Activated T-helper 17 cell treated with anti-CD3 and anti-CD28 coated beads, Interleukin-2, amount 50 U/mL, for 72 hours (primary cell): Measurements from ENCODE around the gene BCL3. TPM values are rescaled to one million over a fixed set of nuclear protein-coding genes. Genes with fewer than 3 reads are reported as not detected.
A peak's percentile ranks its signal among the peaks of the same experiment; 100 is the strongest.
"Not testable (repeated sequence)": the region's sequence is repeated elsewhere in the genome, so short reads cannot be mapped to it uniquely, and the experiment has no call there.

ENCODE experiments used
- ATAC-seq: fragments of 150-1000 bp; cut with Tn5 transposase; replicated peaks from 2 replicates; pipeline ENCODE4 v1.10.0; 2021; ENCODE audit warnings: mild to moderate bottlenecking, moderate library complexity
- H3K27ac Mint-ChIP-seq: one replicate; pipeline ENCODE4 v1.8.0; 2022; ENCODE audit warnings: mixed read lengths
- H3K27me3 Mint-ChIP-seq: one replicate; pipeline ENCODE4 v1.8.0; 2022; ENCODE audit warnings: mixed read lengths
- H3K36me3 Mint-ChIP-seq: one replicate; pipeline ENCODE4 v1.8.0; 2022; ENCODE audit warnings: low read depth, mild to moderate bottlenecking, mixed read lengths
- H3K4me1 Mint-ChIP-seq: one replicate; pipeline ENCODE4 v1.8.0; 2022; ENCODE audit warnings: mixed read lengths
- H3K4me3 Mint-ChIP-seq: one replicate; pipeline ENCODE4 v1.8.0; 2022; ENCODE audit warnings: mild to moderate bottlenecking, mixed read lengths
- H3K9me3 Mint-ChIP-seq: one replicate; pipeline ENCODE4 v1.8.0; 2022; ENCODE audit warnings: mixed read lengths
- total RNA-seq, 2 donors: library from RNA; stranded (reverse); gene quantifications; one replicate each; pipeline ENCODE4 v1.2.3, GENCODE V29; 2022

Gene BCL3
- total RNA-seq: 10 to 100 TPM; 79.0 to 86.3 TPM

- H3K36me3 Mint-ChIP-seq: peaks cover 55% of the 10 kb centered on the region
- ATAC-seq: peak; percentile 45
- H3K4me1 Mint-ChIP-seq: peaks cover 27% of the 10 kb centered on the region
- peak within 1 kb of the TSS; percentile 91 for H3K27ac Mint-ChIP-seq
- no peaks in the 10 kb centered on the region for H3K9me3 Mint-ChIP-seq
- H3K4me3 Mint-ChIP-seq: peak within 1 kb of the TSS; percentile 99
- no peaks in the 10 kb centered on the region for H3K27me3 Mint-ChIP-seq
Observed at GRCh38 chr19:44748426-44749254, at the start of gene BCL3. Gene BCL3 (plus strand): TSS chr19:44748708. CDS start chr19:44748791, 83 bp downstream.

- ATAC-seq: no peak
- no peaks in the 10 kb centered on the region for H3K9me3 Mint-ChIP-seq
- H3K27me3 Mint-ChIP-seq: peaks cover 4% of the 10 kb centered on the region
- no peak overlapping the region for H3K4me3 Mint-ChIP-seq
- no peaks in the 10 kb centered on the region for H3K36me3 Mint-ChIP-seq
- no peaks in the 10 kb centered on the region for H3K4me1 Mint-ChIP-seq
- no peak overlapping the region for H3K27ac Mint-ChIP-seq
Observed at GRCh38 chr19:44700547-44700946, 48.0 kb upstream of the BCL3 start.

GRCh38 chr19:44701228-44701627 lies 47.3 kb upstream of the BCL3 start:
- Mint-ChIP-seq H3K4me3 (no peak overlapping the region), H3K4me1 (no peaks in the 10 kb centered on the region), H3K9me3 (no peaks in the 10 kb centered on the region), H3K27ac (no peak overlapping the region), H3K27me3 (peaks cover 4% of the 10 kb centered on the region), H3K36me3 (no peaks in the 10 kb centered on the region)
- ATAC-seq: no peak

GRCh38 chr19:44702551-44703176 lies 45.8 kb upstream of the BCL3 start:
- Mint-ChIP-seq H3K27ac (no peak overlapping the region), H3K27me3 (peaks cover 3% of the 10 kb centered on the region), H3K4me1 (no peaks in the 10 kb centered on the region), H3K4me3 (no peak overlapping the region), H3K9me3 (no peaks in the 10 kb centered on the region), H3K36me3 (no peaks in the 10 kb centered on the region)
- no peak for ATAC-seq

DNA sequence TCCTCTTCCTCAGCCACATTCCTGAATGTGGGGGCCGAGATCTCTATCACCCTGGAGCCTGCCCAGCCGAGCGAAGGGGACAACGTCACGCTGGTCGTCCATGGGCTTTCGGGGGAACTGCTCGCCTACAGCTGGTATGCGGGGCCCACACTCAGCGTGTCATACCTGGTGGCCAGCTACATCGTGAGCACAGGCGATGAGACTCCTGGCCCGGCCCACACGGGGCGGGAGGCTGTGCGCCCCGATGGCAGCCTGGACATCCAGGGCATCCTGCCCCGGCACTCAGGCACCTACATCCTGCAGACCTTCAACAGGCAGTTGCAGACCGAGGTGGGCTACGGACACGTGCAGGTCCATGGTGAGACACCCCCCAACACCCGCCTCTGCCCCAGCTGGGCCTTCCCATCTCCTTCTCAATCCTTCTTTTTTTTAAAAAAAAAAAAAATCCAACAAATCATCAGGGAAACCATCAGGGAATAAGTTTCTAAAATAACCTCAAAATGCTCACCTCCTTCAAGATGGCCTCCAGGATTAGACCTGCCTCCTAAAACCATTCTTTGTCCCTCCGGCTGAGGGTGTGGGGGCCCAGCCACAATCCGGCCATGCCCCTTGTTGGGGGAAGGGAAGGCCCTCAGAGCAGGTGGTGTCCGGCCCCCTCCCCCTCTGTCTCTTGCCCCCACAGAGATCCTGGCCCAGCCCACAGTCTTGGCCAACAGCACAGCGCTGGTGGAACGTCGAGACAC lies 45.0 kb upstream of the BCL3 start:
- Mint-ChIP-seq H3K4me1 (no peaks in the 10 kb centered on the region), H3K4me3 (no peak overlapping the region), H3K27me3 (no peaks in the 10 kb centered on the region), H3K27ac (no peak overlapping the region), H3K36me3 (no peaks in the 10 kb centered on the region), H3K9me3 (no peaks in the 10 kb centered on the region)
- ATAC-seq: no peak

- Mint-ChIP-seq H3K27ac (no peak overlapping the region), H3K27me3 (no peaks in the 10 kb centered on the region), H3K4me1 (no peaks in the 10 kb centered on the region), H3K9me3 (no peaks in the 10 kb centered on the region), H3K36me3 (no peaks in the 10 kb centered on the region), H3K4me3 (no peak overlapping the region)
- ATAC-seq: no peak
Observed at GRCh38 chr19:44704982-44705381, 43.5 kb upstream of the BCL3 start.

DNA sequence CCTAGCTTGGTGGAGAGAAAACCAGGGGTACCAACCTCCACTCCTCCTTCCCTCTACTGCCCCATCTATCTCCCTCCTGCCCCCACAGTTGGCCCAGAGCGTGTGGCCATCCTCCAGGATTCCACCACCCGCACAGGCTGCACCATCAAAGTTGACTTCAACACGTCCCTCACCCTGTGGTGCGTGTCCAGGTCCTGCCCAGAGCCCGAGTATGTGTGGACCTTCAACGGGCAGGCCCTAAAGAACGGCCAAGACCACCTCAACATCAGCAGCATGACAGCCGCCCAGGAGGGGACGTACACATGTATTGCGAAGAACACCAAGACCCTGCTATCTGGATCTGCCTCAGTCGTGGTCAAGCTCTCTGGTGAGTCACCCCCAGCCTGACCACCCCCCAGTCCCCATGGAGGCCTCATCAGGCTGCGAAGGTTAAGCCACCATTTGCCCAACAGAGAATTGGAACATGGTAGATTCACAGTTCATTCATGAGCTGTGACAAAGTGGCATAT lies 43.0 kb upstream of the BCL3 start:
- Mint-ChIP-seq H3K4me1 (no peaks in the 10 kb centered on the region), H3K27me3 (no peaks in the 10 kb centered on the region), H3K27ac (no peak overlapping the region), H3K4me3 (no peak overlapping the region), H3K9me3 (no peaks in the 10 kb centered on the region), H3K36me3 (no peaks in the 10 kb centered on the region)
- ATAC-seq: no peak

DNA sequence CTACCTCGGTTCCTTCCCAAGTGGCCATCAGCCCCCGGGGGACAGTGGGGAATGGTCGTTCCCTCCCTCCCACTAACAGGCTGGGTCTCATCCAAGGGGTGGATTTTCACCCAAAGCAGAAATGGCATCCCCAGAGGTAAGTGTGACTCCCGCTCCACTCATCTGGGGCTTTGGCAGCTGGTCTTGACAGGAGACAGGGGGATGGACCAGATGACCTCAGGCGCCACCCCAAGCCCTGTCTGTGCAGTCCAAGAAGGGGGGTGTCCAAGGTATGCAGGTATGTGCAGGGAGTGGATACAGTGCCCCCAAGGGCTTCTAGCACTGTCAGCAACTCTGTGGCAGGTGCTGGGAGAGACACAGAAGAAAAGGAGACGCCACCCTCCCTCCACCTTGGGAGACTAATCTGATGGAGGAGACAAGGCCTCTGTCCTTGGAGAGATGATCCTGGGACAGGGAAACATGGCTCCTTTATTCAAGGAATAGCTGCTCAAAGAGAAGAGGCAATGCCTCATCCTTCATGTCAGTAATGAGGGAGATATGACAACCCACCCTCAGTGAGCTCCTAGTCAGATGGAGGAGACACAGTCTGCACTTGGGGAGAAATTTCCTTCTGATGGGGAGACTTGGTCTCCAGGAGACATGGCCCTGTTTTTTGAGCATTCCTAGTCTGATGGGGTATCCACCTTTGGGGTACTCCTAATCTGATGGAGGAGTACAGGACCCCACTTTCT lies 41.8 kb upstream of the BCL3 start:
- Mint-ChIP-seq H3K9me3 (no peaks in the 10 kb centered on the region), H3K4me3 (no peak overlapping the region), H3K4me1 (no peaks in the 10 kb centered on the region), H3K27ac (no peak overlapping the region), H3K36me3 (no peaks in the 10 kb centered on the region), H3K27me3 (no peaks in the 10 kb centered on the region)
- ATAC-seq: no peak

GRCh38 chr19:44707794-44708193 lies 40.7 kb upstream of the BCL3 start:
- no peaks in the 10 kb centered on the region for H3K4me1 Mint-ChIP-seq
- no peaks in the 10 kb centered on the region for H3K9me3 Mint-ChIP-seq
- ATAC-seq: no peak
- no peaks in the 10 kb centered on the region for H3K27me3 Mint-ChIP-seq
- H3K4me3 Mint-ChIP-seq: no peak overlapping the region
- H3K36me3 Mint-ChIP-seq: no peaks in the 10 kb centered on the region
- H3K27ac Mint-ChIP-seq: no peak overlapping the region

DNA sequence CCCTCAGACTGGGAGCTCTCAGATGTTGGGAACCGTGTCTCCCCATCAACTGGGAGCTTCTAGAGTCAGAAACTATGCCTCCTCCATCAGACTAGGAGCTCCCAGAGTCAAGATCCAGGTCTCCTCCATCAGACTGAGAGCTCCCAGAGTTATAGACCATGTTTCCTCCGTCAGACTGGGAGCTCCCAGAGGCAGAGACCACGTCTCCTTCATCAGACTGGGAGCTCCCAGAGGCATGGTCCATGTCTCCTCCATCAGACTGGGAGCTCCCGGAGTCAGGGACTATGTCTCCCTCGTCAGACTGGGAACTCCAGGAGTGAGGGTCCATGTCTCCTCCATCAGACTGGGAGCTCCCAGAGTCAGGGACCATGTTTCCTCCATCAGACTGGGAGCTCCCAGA lies 39.6 kb upstream of the BCL3 start:
- Mint-ChIP-seq H3K9me3 (no peaks in the 10 kb centered on the region), H3K4me3 (no peak overlapping the region), H3K27me3 (no peaks in the 10 kb centered on the region), H3K27ac (no peak overlapping the region), H3K4me1 (no peaks in the 10 kb centered on the region), H3K36me3 (no peaks in the 10 kb centered on the region)
- no peak for ATAC-seq

DNA sequence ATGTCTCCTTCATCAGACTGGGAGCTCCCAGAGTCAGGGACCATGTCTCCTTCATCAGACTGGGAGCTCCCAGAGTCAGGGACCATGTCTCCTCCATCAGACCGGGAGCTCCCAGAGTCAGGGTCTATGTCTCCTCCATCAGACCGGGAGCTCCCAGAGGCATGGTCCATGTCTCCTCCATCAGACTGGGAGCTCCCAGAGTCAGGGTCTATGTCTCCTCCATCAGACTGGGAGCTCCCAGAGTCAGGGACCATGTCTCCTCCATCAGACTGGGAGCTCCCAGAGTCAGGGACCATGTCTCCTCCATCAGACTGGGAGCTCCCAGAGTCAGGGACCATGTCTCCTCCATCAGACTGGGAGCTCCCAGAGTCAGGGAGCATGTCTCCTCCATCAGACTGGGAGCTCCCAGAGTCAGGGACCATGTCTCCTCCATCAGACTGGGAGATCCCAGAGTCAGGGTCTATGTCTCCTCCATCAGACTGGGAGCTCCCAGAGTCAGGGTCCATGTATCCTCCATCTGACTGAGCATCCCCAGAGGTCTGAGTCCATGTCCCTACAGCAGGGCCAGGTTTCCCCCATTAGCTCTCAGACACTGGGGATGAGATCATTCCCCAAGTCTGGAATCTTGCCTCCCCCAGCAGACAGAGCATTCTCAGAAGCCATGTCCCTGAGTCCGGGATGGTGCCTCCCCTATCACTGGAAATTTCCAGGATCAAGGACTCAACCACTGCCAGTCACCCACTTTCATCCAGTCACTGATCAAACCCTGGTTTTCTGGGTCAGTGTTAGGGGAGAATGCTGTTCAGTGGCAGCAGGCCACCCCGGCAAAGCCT lies 38.9 kb upstream of the BCL3 start:
- H3K9me3 Mint-ChIP-seq, H3K27me3 Mint-ChIP-seq, H3K27ac Mint-ChIP-seq, H3K4me1 Mint-ChIP-seq, ATAC-seq, H3K4me3 Mint-ChIP-seq, H3K36me3 Mint-ChIP-seq: not testable (repeated sequence)

GRCh38 chr19:44710483-44710882 lies 38.0 kb upstream of the BCL3 start:
- H3K27ac Mint-ChIP-seq: peak overlapping the region; percentile 9
- no peak overlapping the region for H3K4me3 Mint-ChIP-seq
- ATAC-seq: no peak
- H3K9me3 Mint-ChIP-seq: peaks cover 9% of the 10 kb centered on the region
- H3K4me1 Mint-ChIP-seq: no peaks in the 10 kb centered on the region
- H3K36me3 Mint-ChIP-seq: no peaks in the 10 kb centered on the region
- no peaks in the 10 kb centered on the region for H3K27me3 Mint-ChIP-seq

DNA sequence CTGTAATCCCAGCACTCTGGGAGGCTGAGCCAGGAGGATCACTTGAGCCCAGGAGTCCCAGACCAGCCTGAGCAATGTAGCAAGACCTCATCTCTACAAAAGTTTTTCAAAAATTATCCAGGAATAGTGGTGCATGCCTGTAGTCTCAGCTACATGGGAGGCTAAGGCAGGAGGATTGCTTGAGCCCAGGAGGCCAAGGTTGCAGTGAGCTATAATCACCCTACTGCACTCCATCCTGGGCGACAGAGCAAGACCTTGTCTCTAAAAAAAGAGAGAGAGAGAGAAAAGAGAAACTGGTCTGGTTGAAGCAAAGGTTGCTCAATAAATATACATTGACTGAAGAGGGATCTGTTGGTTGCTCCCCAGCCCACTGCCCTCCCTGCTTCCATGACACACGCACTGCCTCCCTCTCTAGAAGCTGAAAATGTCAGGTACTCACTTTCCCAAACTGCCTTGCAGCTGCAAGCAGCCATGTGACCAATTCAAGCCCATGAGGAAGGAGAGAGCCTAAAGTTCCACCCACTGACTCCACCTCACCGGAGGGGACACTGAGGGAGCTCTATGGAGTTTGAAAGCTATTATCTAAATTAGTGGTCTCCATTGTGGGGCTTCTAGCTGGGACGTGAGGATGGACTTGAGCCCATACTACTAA lies 35.5 kb upstream of the BCL3 start:
- H3K36me3 Mint-ChIP-seq: no peaks in the 10 kb centered on the region
- H3K4me3 Mint-ChIP-seq: no peak overlapping the region
- ATAC-seq: no peak
- H3K4me1 Mint-ChIP-seq: no peaks in the 10 kb centered on the region
- H3K27me3 Mint-ChIP-seq: no peaks in the 10 kb centered on the region
- peaks cover 12% of the 10 kb centered on the region for H3K9me3 Mint-ChIP-seq
- no peak overlapping the region for H3K27ac Mint-ChIP-seq
